ENCODE results near the gene PTRH1.

Gene PTRH1

DNA sequence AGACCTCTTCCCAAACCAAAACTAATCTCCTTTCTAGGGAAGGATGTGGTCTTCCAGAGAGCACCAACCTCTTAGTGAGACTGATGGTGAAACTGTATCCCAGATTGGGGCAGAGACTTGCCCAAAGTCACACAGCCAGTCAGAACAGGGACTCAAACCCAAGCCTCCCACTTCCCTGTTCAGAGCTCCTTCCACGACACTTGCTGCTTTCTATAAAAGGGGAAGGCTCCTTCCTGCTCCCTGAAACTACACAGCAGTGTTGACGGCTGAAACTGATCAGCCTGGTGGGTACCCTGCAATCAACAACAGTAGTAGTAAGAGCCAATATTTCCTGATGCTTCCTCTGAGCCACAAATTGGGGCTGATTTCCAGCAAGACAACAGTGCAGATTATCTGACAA lies 18.2 kb upstream of the PTRH1 start:
- ATAC-seq (replicated peaks) = no peak
- H3K9me3 Mint-ChIP-seq = no peaks in the 10 kb centered on the region
- H3K36me3 Mint-ChIP-seq = peaks cover 9 to 19% of the 10 kb centered on the region in 2 donors
- peaks cover 8 to 11% of the 10 kb centered on the region in 2 donors for H3K4me1 Mint-ChIP-seq
- DNase-seq = no peak
- no peaks in the 10 kb centered on the region for H3K27me3 Mint-ChIP-seq
- peak overlapping the region in 1 of 2 donors; percentile 39 for H3K4me3 Mint-ChIP-seq
- peak overlapping the region; percentile 14 for H3K27ac Mint-ChIP-seq

DNA sequence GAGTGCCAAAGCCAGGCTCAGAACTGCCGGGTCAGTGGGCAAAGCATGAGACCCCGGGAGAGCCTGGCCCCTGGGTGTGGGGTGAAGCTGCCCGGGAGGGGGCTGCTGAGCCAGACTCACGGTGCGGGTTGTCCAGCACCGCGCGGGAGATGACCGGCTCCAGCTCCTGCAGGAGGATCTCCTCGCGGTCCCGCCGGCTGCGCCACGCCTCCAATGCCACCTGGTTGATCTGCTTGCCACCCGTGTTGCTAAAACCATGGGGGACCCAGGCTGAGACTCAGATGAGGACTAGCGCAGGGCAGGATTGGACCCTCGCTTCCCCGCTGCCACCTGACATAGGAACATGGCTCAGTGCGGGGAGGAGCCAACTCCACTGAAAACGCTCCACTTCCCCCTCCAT lies 17.0 kb upstream of the PTRH1 start:
- Mint-ChIP-seq H3K9me3 (no peaks in the 10 kb centered on the region), H3K4me3 (no peak overlapping the region), H3K36me3 (peaks cover 6 to 11% of the 10 kb centered on the region in 2 donors), H3K27me3 (no peaks in the 10 kb centered on the region), H3K27ac (no peak overlapping the region), H3K4me1 (peaks cover 8 to 11% of the 10 kb centered on the region in 2 donors)
- ATAC-seq (replicated peaks) (no peak), DNase-seq (no peak)

DNA sequence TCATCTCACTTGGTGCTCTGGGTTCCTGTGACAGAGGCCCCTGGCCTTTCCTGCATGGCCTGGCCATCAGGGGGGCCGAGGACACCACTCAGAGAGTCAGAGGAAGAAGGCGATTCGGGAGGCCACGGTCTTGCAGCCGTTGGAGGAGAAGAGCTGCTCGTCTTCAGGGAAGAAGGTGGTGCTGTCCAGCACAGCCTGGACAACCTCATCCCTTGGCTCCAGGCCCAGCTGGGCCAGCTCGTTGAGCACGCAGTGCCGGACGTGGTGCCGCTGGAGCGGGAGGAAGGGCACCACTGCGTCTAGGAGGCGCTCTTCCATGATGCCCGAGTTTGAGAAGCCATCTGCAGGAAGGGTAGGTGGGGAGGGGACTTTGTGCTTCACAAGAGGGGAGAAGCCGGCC lies 16.5 kb upstream of the PTRH1 start:
- peaks cover 8 to 11% of the 10 kb centered on the region in 2 donors for H3K4me1 Mint-ChIP-seq
- DNase-seq (no peak), ATAC-seq (replicated peaks) (no peak)
- H3K36me3 Mint-ChIP-seq = peaks cover 6 to 11% of the 10 kb centered on the region in 2 donors
- no peak overlapping the region for H3K4me3 Mint-ChIP-seq
- no peak overlapping the region for H3K27ac Mint-ChIP-seq
- no peaks in the 10 kb centered on the region for H3K27me3 Mint-ChIP-seq
- H3K9me3 Mint-ChIP-seq = no peaks in the 10 kb centered on the region

GRCh38 chr9:127730799-127731410 lies 15.4 kb upstream of the PTRH1 start:
- Mint-ChIP-seq H3K4me3 (no peak overlapping the region), H3K4me1 (peaks cover 8 to 11% of the 10 kb centered on the region in 2 donors), H3K27me3 (no peaks in the 10 kb centered on the region), H3K36me3 (peaks cover 6 to 11% of the 10 kb centered on the region in 2 donors), H3K9me3 (no peaks in the 10 kb centered on the region), H3K27ac (no peak overlapping the region)
- ATAC-seq (replicated peaks) (no peak), DNase-seq (no peak)

GRCh38 chr9:127730262-127730661 lies 14.8 kb upstream of the PTRH1 start:
- Mint-ChIP-seq H3K9me3 (no peaks in the 10 kb centered on the region), H3K36me3 (peaks cover 6 to 11% of the 10 kb centered on the region in 2 donors), H3K4me3 (no peak overlapping the region), H3K27me3 (no peaks in the 10 kb centered on the region), H3K4me1 (peaks cover 8 to 11% of the 10 kb centered on the region in 2 donors), H3K27ac (no peak overlapping the region)
- no peak for ATAC-seq (replicated peaks)
- no peak for DNase-seq

- Mint-ChIP-seq H3K4me3 (no peak overlapping the region), H3K4me1 (peaks cover 8 to 11% of the 10 kb centered on the region in 2 donors), H3K27me3 (no peaks in the 10 kb centered on the region), H3K36me3 (peaks cover 6 to 11% of the 10 kb centered on the region in 2 donors), H3K27ac (no peak overlapping the region), H3K9me3 (no peaks in the 10 kb centered on the region)
- DNase-seq = no peak
- ATAC-seq (replicated peaks) = no peak
These were observed 14.2 kb upstream of the PTRH1 start for GRCh38 chr9:127729522-127730256.

GRCh38 chr9:127728808-127729207 lies 13.3 kb upstream of the PTRH1 start:
- H3K4me1 Mint-ChIP-seq = peaks cover 4% of the 10 kb centered on the region in 2 donors
- peaks cover 2 to 3% of the 10 kb centered on the region in 2 donors for H3K27me3 Mint-ChIP-seq
- H3K27ac Mint-ChIP-seq = no peak overlapping the region
- peaks cover 6 to 11% of the 10 kb centered on the region in 2 donors for H3K36me3 Mint-ChIP-seq
- H3K9me3 Mint-ChIP-seq = no peaks in the 10 kb centered on the region
- ATAC-seq (replicated peaks) (no peak), DNase-seq (no peak)
- H3K4me3 Mint-ChIP-seq = no peak overlapping the region

DNA sequence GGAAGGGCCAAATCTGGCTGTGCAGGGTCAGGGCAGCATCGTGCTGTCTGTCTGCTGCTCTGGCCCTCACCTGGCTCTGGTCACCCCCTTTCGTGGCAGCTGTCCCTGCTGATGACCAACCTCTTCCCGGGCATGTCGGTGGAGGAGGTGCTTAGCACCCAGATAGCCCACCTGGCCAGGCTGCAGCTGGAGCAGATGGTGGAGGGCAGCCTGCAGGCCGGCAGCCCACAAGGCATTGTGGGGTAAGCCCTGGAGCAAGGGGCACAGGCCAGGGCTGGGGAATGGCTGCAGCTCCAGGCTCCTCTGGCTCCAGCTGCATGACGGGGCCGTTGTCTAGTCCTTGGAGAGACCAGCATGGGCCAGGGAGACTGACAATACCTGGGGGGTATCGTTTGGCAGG lies 11.4 kb upstream of the PTRH1 start:
- peaks cover 4 to 5% of the 10 kb centered on the region in 2 donors for H3K27me3 Mint-ChIP-seq
- ATAC-seq (replicated peaks) = no peak
- H3K36me3 Mint-ChIP-seq = peaks cover 5% of the 10 kb centered on the region in 2 donors
- DNase-seq = no peak
- no peaks in the 10 kb centered on the region for H3K4me1 Mint-ChIP-seq
- no peak overlapping the region for H3K27ac Mint-ChIP-seq
- H3K4me3 Mint-ChIP-seq = no peak overlapping the region
- no peaks in the 10 kb centered on the region for H3K9me3 Mint-ChIP-seq

GRCh38 chr9:127724012-127724411 lies 8.5 kb upstream of the PTRH1 start:
- ATAC-seq (replicated peaks) = no peak
- Mint-ChIP-seq H3K4me1 (no peaks in the 10 kb centered on the region), H3K9me3 (no peaks in the 10 kb centered on the region), H3K27ac (no peak overlapping the region), H3K27me3 (peaks cover 4 to 10% of the 10 kb centered on the region in 2 donors), H3K36me3 (no peaks in the 10 kb centered on the region), H3K4me3 (no peak overlapping the region)
- DNase-seq = no peak

DNA sequence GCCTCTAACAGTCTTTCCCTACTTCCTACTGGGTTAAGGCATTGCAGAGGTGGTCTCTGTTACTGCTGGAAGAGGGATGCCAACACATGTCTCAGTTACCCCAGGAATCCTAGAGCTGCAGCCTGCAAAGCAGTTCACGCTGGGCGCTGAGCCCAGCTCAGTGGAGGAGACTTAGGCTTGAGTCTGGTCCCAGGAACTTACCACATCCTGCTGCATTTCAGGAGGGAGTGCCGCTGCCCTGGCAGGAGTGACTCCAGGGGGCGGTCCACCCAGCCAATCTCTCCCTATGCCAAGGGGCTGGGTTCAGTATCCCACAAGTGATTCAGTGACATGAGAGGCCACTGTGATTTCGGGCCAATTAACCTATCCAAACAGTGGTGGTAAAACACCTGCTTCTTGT lies 8.0 kb upstream of the PTRH1 start:
- no peak overlapping the region for H3K27ac Mint-ChIP-seq

GRCh38 chr9:127723013-127723412 lies 7.5 kb upstream of the PTRH1 start:
- H3K9me3 Mint-ChIP-seq = no peaks in the 10 kb centered on the region
- H3K36me3 Mint-ChIP-seq = no peaks in the 10 kb centered on the region
- H3K27ac Mint-ChIP-seq = no peak overlapping the region
- peaks cover 4 to 10% of the 10 kb centered on the region in 2 donors for H3K27me3 Mint-ChIP-seq
- ATAC-seq (replicated peaks) = no peak
- H3K4me3 Mint-ChIP-seq = no peak overlapping the region
- no peak for DNase-seq
- no peaks in the 10 kb centered on the region for H3K4me1 Mint-ChIP-seq

More for the DNA sequence above, 8.0 kb upstream of the PTRH1 start:
- Mint-ChIP-seq H3K36me3 (no peaks in the 10 kb centered on the region), H3K9me3 (no peaks in the 10 kb centered on the region), H3K4me3 (no peak overlapping the region), H3K27me3 (peaks cover 4 to 10% of the 10 kb centered on the region in 2 donors), H3K4me1 (no peaks in the 10 kb centered on the region)
- ATAC-seq (replicated peaks) = no peak
- DNase-seq = no peak

DNA sequence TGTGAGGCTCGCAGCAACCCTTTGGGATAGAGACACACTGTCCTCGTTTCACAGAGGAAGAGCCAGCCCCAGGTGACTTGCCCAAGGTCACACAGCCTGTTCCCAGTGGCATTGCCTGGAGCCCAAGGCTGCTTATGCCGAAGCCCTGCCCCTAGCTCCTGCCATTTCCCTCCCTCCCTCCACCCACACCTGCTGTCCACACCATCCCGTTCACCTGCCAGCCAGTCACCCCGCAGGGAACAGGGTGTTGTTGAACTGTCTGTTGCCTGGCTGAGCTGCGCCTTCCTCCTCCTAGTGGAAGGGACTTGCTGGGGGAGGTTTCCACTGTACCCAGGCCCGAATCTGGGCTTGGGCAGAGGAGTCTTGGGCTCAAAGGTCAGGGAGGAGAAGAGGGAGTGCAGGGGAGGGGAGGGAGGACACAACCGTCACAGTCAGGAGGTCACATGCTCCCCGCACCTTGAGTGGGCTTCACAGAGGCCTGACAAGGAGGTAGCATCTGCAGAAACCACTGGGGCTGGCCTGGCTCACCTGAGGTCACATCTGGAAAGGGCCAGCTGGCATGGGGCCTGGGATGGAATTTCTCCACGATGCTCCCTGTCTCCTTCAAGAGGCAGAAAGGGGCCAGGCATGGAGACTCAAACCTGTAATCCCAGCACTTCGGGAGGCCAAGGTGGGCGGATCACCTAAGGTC lies 6.7 kb upstream of the PTRH1 start:
- H3K9me3 Mint-ChIP-seq = no peaks in the 10 kb centered on the region
- H3K4me3 Mint-ChIP-seq = no peak overlapping the region
- no peak for ATAC-seq (replicated peaks)
- no peak for DNase-seq
- H3K27ac Mint-ChIP-seq = no peak overlapping the region
- no peaks in the 10 kb centered on the region for H3K4me1 Mint-ChIP-seq
- peaks cover 4 to 10% of the 10 kb centered on the region in 2 donors for H3K27me3 Mint-ChIP-seq
- no peaks in the 10 kb centered on the region for H3K36me3 Mint-ChIP-seq

DNA sequence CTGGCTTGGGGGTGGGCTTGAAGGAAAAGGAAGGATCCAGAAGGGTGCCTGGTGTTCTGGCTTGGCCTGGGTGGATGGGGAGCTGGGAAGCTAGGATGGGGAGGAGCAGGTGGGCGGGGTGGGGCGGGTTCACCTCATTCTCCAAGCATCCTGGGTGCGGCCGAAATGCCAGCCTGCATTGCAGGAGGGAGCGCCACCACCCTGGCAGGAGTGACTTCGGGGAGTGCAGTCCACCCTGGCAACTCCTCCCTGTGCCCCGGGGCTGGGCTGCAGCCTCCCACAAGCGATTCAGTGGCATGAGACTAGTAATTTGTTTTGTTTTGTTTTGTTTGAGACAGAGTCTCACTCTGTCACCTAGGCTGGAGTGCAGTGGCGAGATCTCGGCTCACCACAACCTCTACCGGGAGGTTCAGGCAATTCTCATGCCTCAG lies 5.9 kb upstream of the PTRH1 start:
- no peak for DNase-seq
- no peak for ATAC-seq (replicated peaks)
- H3K4me1 Mint-ChIP-seq = peaks cover 0 to 1% of the 10 kb centered on the region in 2 donors
- no peaks in the 10 kb centered on the region for H3K9me3 Mint-ChIP-seq
- peaks cover 4 to 10% of the 10 kb centered on the region in 2 donors for H3K27me3 Mint-ChIP-seq
- H3K36me3 Mint-ChIP-seq = no peaks in the 10 kb centered on the region
- H3K4me3 Mint-ChIP-seq = no peak overlapping the region
- H3K27ac Mint-ChIP-seq = no peak overlapping the region

GRCh38 chr9:127720865-127721227 lies 5.4 kb upstream of the PTRH1 start:
- no peak for DNase-seq
- Mint-ChIP-seq H3K27ac (no peak overlapping the region), H3K27me3 (peaks cover 4 to 10% of the 10 kb centered on the region in 2 donors), H3K4me3 (no peak overlapping the region), H3K36me3 (no peaks in the 10 kb centered on the region), H3K9me3 (no peaks in the 10 kb centered on the region), H3K4me1 (peaks cover 5 to 7% of the 10 kb centered on the region in 2 donors)
- ATAC-seq (replicated peaks) = no peak
